ENCODE data around the gene SORBS1. TPM values are rescaled to one million over a fixed set of nuclear protein-coding genes. Genes with fewer than 3 reads are reported as not detected.

Gene SORBS1
- polyA plus RNA-seq, 1 experiment = 0.40 TPM

GRCh38 chr10:95538412-95538811 lies 22.8 kb downstream of the SORBS1 start:
- POLR2A ChIA-PET = no interaction called here
- TF ChIP-seq, protein P1, sequence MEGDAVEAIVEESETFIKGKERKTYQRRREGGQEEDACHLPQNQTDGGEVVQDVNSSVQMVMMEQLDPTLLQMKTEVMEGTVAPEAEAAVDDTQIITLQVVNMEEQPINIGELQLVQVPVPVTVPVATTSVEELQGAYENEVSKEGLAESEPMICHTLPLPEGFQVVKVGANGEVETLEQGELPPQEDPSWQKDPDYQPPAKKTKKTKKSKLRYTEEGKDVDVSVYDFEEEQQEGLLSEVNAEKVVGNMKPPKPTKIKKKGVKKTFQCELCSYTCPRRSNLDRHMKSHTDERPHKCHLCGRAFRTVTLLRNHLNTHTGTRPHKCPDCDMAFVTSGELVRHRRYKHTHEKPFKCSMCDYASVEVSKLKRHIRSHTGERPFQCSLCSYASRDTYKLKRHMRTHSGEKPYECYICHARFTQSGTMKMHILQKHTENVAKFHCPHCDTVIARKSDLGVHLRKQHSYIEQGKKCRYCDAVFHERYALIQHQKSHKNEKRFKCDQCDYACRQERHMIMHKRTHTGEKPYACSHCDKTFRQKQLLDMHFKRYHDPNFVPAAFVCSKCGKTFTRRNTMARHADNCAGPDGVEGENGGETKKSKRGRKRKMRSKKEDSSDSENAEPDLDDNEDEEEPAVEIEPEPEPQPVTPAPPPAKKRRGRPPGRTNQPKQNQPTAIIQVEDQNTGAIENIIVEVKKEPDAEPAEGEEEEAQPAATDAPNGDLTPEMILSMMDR (IDR thresholded peaks at IDR 0.05; ENCODE audit: low read depth, low read length) = no peak
- Histone ChIP-seq H3K4me3 (ENCODE audit: low read depth, low read length) (no peak overlapping the region), H3K27ac (ENCODE audit: low read depth, low read length) (no peak overlapping the region), H3K27me3 (ENCODE audit: control insufficient read depth, insufficient read depth, low read length) (no peaks in the 10 kb centered on the region), H3K9me3 (ENCODE audit: control insufficient read depth, insufficient read depth, low read length) (no peaks in the 10 kb centered on the region)
- CTCF ChIA-PET = no interaction called here
- DNase-seq (ENCODE audit: low read depth, low spot score) = no peak

- no peak overlapping the region for H3K4me3 ChIP-seq (ENCODE audit: low read depth, low read length)
- POLR2A ChIA-PET = no interaction called here
- no peak for DNase-seq (ENCODE audit: low read depth, low spot score)
- peaks cover 2% of the 10 kb centered on the region for H3K27me3 ChIP-seq (ENCODE audit: control insufficient read depth, insufficient read depth, low read length)
- CTCF ChIA-PET = no interaction called here
- H3K9me3 ChIP-seq (ENCODE audit: control insufficient read depth, insufficient read depth, low read length) = no peaks in the 10 kb centered on the region
- H3K27ac ChIP-seq (ENCODE audit: low read depth, low read length) = no peak overlapping the region
- TF ChIP-seq, protein P1 (IDR thresholded peaks at IDR 0.05; ENCODE audit: low read depth, low read length) = no peak
These were observed 23.6 kb downstream of the SORBS1 start for GRCh38 chr10:95537542-95537927.

DNA sequence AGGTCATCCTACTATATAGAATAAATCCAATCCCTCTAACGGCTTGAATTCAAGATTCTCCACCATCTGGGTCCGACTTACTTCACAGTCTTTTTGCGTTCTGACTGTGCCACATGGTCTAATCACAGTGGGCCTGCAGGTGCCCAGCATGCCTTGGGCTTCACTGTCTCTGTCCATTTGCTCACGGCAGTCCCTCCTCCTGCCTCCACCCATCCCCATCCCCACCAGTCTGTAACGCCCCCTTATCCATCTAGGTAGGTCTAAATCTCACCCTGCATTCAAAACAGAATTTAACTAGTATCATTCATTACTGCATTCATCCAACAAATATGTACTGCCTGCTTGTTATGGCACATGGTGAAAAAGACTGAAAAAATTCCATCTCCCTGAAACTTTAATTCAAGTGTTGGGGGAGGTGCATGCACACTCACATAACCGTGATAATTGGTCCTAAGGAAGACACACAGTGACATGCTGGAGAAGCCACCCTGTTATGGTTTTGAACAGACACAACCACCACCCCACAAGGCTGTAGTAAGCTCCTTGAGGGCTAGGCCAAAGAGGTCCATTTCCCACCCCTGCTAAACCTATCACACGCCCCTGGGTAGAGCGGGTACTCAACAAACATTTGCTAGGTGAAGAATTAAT lies 24.2 kb downstream of the SORBS1 start:
- TF ChIP-seq, protein P1 (IDR thresholded peaks at IDR 0.05; ENCODE audit: low read depth, low read length) = no peak
- POLR2A ChIA-PET = no interaction called here
- H3K4me3 ChIP-seq (ENCODE audit: low read depth, low read length) = no peak overlapping the region
- CTCF ChIA-PET = interaction anchor here (1.0 kb wide), 1 partner anchor 106 kb away, joined by 5 read pairs; no protein-coding TSS in a partner anchor
- H3K27ac ChIP-seq (ENCODE audit: low read depth, low read length) = no peak overlapping the region
- DNase-seq (ENCODE audit: low read depth, low spot score) = no peak
- no peaks in the 10 kb centered on the region for H3K9me3 ChIP-seq (ENCODE audit: control insufficient read depth, insufficient read depth, low read length)
- H3K27me3 ChIP-seq (ENCODE audit: control insufficient read depth, insufficient read depth, low read length) = peaks cover 2% of the 10 kb centered on the region

GRCh38 chr10:95536017-95536416 lies 25.2 kb downstream of the SORBS1 start:
- Histone ChIP-seq H3K27ac (ENCODE audit: low read depth, low read length) (no peak overlapping the region), H3K27me3 (ENCODE audit: control insufficient read depth, insufficient read depth, low read length) (peaks cover 2% of the 10 kb centered on the region), H3K9me3 (ENCODE audit: control insufficient read depth, insufficient read depth, low read length) (no peaks in the 10 kb centered on the region), H3K4me3 (ENCODE audit: low read depth, low read length) (no peak overlapping the region)
- POLR2A ChIA-PET = no interaction called here
- no peak for DNase-seq (ENCODE audit: low read depth, low spot score)
- CTCF ChIA-PET = interaction anchor here (0.6 to 1.0 kb wide), 2 partner anchors 105 to 106 kb away, joined by 3 to 5 read pairs; no protein-coding TSS in a partner anchor
- TF ChIP-seq, protein P1 (IDR thresholded peaks at IDR 0.05; ENCODE audit: low read depth, low read length) = no peak

GRCh38 chr10:95535526-95535925 lies 25.6 kb downstream of the SORBS1 start:
- CTCF ChIA-PET = interaction anchor here (0.6 to 1.0 kb wide), 2 partner anchors 105 to 106 kb away, joined by 3 to 5 read pairs; no protein-coding TSS in a partner anchor
- TF ChIP-seq, protein P1 (IDR thresholded peaks at IDR 0.05; ENCODE audit: low read depth, low read length) = no peak
- Histone ChIP-seq H3K4me3 (ENCODE audit: low read depth, low read length) (no peak overlapping the region), H3K27ac (ENCODE audit: low read depth, low read length) (no peak overlapping the region), H3K27me3 (ENCODE audit: control insufficient read depth, insufficient read depth, low read length) (peaks cover 2% of the 10 kb centered on the region), H3K9me3 (ENCODE audit: control insufficient read depth, insufficient read depth, low read length) (no peaks in the 10 kb centered on the region)
- POLR2A ChIA-PET = no interaction called here
- no peak for DNase-seq (ENCODE audit: low read depth, low spot score)
